ENCODE measurements around the gene CTSD. TPM values are rescaled to one million over a fixed set of nuclear protein-coding genes. Genes with fewer than 3 reads are reported as not detected.
A peak's percentile ranks its signal among the peaks of the same experiment; 100 is the strongest.

Gene CTSD
- total RNA-seq, 2 donors from 2014 or later: 351 to 519 TPM

DNA sequence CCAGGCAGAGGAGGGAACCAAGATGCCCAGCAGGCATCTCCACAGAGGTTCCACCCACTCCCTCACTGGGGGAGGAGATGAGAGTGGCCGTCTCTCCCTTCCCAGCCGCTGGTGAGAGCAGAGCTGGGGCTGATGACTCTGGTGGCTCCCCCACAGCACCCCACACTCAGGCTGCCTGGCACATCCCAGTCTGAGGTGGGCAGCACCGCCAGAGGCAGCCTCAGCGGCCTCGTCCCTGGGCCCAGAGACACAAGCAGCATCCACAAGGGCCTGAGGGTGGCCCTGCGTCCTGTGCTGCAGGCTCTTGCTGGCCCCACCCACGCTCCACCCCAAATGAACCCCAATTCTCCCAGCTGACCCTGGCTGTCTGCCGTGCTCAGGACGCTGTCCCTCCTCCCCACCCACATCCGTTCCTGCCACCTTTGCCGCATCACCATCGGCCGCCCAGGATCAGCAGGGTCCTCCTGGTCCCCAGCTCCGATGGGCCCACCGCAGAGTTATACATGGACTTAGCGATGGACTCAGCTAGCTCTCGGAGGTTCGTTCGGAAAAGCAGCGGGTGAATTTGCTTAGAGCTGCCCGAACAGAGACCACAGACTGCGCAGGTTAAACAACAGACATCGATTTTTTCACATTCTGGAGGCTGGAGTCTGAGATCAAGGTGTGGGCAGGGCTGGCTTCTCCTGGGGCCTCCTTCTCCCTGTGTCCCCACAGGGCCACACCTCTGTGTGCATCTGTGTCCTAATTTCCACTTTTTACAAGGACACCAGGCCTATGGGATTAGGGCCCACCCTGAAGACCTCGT lies 20.2 kb upstream of the CTSD start:
- intact Hi-C loops (cut with DNase I): no loop called here
- peak; percentile 73 for DNase-seq (ENCODE audit: low spot score)

DNA sequence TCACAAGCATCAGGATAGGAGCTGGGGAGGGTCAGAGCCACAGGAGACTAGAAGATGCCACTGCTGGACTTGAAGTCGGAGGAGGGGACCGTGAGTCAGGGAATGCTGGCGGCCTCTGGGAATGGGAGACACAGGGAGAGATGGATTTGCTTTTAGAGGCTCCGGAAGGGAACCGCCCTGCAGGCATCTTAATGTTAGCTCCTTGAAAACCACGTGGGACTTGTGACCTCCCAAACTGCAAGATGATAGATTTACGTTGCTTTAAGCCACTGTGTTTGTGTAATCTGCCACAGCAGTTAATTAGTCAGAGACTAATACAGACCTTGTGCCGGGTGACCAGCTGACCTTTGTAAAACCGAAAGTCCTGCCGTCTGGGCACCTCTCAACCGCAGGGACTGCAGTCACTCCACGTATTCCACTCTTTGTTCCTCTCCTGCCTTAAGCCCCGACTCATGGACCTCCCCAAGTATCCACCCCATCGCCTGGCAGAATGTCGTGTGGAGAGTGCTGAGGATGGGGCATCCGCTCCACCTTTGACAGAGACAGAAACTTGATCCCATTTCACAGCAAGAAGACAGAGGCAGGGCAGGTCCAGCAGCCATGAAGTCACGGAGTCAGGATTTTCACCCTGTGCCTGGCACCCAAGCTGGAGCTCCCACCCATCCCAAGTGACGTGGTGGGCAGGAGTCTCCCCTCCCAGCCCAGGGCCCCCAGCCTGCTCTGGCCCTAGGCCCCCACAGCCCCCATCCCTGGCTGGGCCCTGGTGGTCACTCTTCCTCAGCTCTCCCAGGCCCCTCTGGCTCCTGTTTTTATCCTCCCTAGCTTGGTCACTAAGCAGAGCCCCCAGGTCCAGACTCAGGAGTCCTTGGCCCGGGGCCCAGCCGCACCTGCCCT lies 19.4 kb upstream of the CTSD start:
- DNase-seq (ENCODE audit: low spot score): peak; percentile 68
- intact Hi-C loops (cut with DNase I): no loop called here

- intact Hi-C loops (cut with DNase I): no loop called here
- DNase-seq (ENCODE audit: low spot score): peak; percentile 77
Observed at GRCh38 chr11:1782031-1782590, 18.4 kb upstream of the CTSD start.

- no peak for DNase-seq (ENCODE audit: low spot score)
Observed at GRCh38 chr11:1781593-1781975, 17.9 kb upstream of the CTSD start.

GRCh38 chr11:1780700-1781592 lies 17.2 kb upstream of the CTSD start:
- intact Hi-C loops (cut with DNase I): no loop called here
- peak; percentile 82 for DNase-seq (ENCODE audit: low spot score)

More at GRCh38 chr11:1781593-1781975, 17.9 kb upstream of the CTSD start:
- intact Hi-C loops (cut with DNase I): no loop called here

GRCh38 chr11:1779806-1780699 lies 16.3 kb upstream of the CTSD start:
- intact Hi-C loops (cut with DNase I): no loop called here
- peak; percentile 66 for DNase-seq (ENCODE audit: low spot score)

- peak; percentile 63 for DNase-seq (ENCODE audit: low spot score)
- intact Hi-C loops (cut with DNase I): no loop called here
Observed at GRCh38 chr11:1779034-1779805, 15.5 kb upstream of the CTSD start.

DNA sequence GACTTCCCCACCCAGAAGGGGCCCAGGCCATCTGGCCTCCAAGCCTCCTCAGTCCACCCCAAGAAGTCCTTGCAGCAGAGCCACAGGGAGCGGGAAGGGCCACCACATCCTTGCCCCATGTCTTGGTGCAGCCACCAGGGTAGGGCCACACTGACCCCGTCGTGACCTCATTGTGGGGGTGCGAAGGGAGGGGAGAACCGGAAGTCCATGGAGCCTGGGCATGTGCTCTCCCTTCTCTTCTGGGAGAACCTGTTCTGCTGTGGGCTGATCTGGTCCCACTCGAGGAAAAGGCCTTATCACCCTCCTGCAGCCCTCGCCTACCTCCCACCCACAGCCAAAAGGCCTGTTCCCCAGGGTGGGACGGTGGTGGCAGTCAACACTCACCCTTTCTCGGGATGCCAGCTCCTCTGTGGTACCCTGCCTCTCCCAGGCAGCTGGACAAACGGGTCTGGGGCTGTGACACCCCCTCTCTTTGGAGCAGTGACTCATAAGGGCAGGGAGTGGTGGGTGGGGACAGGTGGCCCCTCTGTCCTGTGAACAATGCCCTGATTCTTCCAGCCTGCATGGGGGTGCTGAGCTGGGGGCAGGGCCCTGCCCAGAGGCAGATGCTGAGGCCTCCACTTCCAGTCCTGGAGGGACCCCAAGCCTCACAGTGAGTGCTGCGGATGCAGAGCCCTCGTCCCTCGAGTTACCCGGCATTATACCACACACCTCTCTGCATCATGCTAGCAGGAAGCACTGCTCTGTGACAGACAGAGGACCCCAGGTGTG lies 14.6 kb upstream of the CTSD start:
- DNase-seq (ENCODE audit: low spot score): peak; percentile 62
- intact Hi-C loops (cut with DNase I): no loop called here

- intact Hi-C loops (cut with DNase I): no loop called here
- DNase-seq (ENCODE audit: low spot score): peak; percentile 74
Observed at GRCh38 chr11:1777737-1778136, 14.0 kb upstream of the CTSD start.

DNA sequence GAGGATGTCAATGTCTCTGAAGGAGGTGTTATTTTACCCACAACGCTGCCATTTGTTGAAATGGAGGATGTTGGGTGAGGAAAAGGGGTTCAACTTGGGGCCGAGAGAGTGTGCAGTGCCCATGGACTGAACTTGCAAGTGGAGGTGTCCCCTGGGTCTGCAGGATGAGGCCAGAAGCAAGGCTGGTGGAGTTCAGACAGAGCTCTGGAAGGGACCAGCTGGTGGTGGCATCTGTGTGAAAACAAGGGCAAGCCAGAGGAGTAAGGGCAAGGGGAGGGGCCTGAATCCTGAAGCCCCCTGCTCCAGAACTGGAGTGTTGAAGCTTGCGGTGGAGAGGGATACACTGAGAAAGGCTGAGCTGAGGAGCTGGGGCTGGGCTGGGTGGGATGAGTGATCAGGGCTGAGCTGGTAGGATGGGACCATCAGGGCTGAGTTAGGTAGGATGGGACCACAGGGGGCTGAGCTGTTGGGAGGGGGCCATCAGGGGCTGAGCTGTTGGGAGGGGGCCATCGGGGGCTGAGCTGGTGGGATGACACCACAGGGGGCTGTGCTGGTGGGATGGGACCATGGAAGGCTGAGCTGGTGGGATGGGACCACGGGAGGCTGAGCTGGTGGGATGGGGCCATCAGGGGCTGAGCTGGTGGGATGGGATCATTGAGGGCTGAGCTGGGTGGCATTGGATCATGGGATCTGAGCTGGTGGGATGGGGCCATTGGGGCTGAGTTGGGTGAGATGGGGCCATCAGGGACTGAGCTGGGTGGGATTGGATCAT lies 13.4 kb upstream of the CTSD start:
- peak; percentile 31 for DNase-seq (ENCODE audit: low spot score)
- intact Hi-C loops (cut with DNase I): no loop called here

GRCh38 chr11:1776331-1776851 lies 12.7 kb upstream of the CTSD start:
- intact Hi-C loops (cut with DNase I): no loop called here
- peak; percentile 26 for DNase-seq (ENCODE audit: low spot score)

- intact Hi-C loops (cut with DNase I): no loop called here
Observed at GRCh38 chr11:1774886-1775285, 11.2 kb upstream of the CTSD start.

GRCh38 chr11:1773994-1774550 lies 10.3 kb upstream of the CTSD start:
- peak; percentile 79 for DNase-seq (ENCODE audit: low spot score)
- intact Hi-C loops (cut with DNase I): no loop called here

More at GRCh38 chr11:1774886-1775285, 11.2 kb upstream of the CTSD start:
- peak; percentile 44 for DNase-seq (ENCODE audit: low spot score)

GRCh38 chr11:1773131-1773993 lies 9.6 kb upstream of the CTSD start:
- peak; percentile 77 for DNase-seq (ENCODE audit: low spot score)
- intact Hi-C loops (cut with DNase I): no loop called here

Measured in posterior vena cava (tissue), 2 donors.